Hepatocyte (in vitro differentiated cells): Measurements from ENCODE around the gene ZCCHC3. TPM values are rescaled to one million over a fixed set of nuclear protein-coding genes. Genes with fewer than 3 reads are reported as not detected.

Experiments
- DNase-seq: peaks from one replicate; pipeline ENCODE4 v3.0.0-alpha.2; 2016; ENCODE audit warnings: low spot score
- H2AFZ ChIP-seq: fragments of 200-600 bp; sonication (generic); 2 replicates; pipeline ENCODE4 v1.6.0; 2016; ENCODE audit warnings: antibody characterized with exemption, mild to moderate bottlenecking
- H3K27ac ChIP-seq: fragments of 200-600 bp; sonication (generic); 2 replicates; pipeline ENCODE4 v1.5.1; 2016; ENCODE audit warnings: mild to moderate bottlenecking
- H3K27me3 ChIP-seq: fragments of 200-600 bp; sonication (generic); 2 replicates; pipeline ENCODE4 v1.6.1; 2016
- H3K36me3 ChIP-seq: fragments of 200-600 bp; sonication (generic); replicated peaks from 2 replicates; pipeline ENCODE4 v1.5.1; 2016; ENCODE audit warnings: low read depth; ENCODE audit not compliant: insufficient read depth
- H3K4me1 ChIP-seq: fragments of 200-600 bp; sonication (generic); 2 replicates; pipeline ENCODE4 v1.5.1; 2016; ENCODE audit warnings: mild to moderate bottlenecking, moderate library complexity; ENCODE audit not compliant: insufficient read depth
- H3K4me2 ChIP-seq: fragments of 200-600 bp; sonication (generic); 2 replicates; pipeline ENCODE4 v1.6.0; 2016
- H3K4me3 ChIP-seq: fragments of 200-600 bp; sonication (generic); 2 replicates; pipeline ENCODE4 v1.5.1; 2016; ENCODE audit warnings: mild to moderate bottlenecking
- H3K79me2 ChIP-seq: fragments of 200-600 bp; sonication (generic); 2 replicates; pipeline ENCODE4 v1.6.0; 2017; ENCODE audit warnings: mild to moderate bottlenecking
- H3K9me2 ChIP-seq: fragments of 200-600 bp; sonication (generic); replicated peaks from 2 replicates; pipeline ENCODE4 v1.6.0; 2017; ENCODE audit warnings: mild to moderate bottlenecking; ENCODE audit not compliant: insufficient read depth
- H3K9me3 ChIP-seq: fragments of 200-600 bp; sonication (generic); 2 replicates; pipeline ENCODE4 v1.5.1; 2016; ENCODE audit warnings: low read depth, mild to moderate bottlenecking
- H4K20me1 ChIP-seq: fragments of 200-600 bp; sonication (generic); 2 replicates; pipeline ENCODE4 v1.6.0; 2016; ENCODE audit warnings: mild to moderate bottlenecking; ENCODE audit not compliant: insufficient read depth, poor library complexity, severe bottlenecking
- EZH2 ChIP-seq: fragments of 200-600 bp; sonication (generic); IDR thresholded peaks from 2 replicates; pipeline ENCODE4 v1.6.1; 2016; ENCODE audit warnings: antibody characterized with exemption, mild to moderate bottlenecking, borderline replicate concordance
- EZH2phosphoT487 ChIP-seq: fragments of 200-600 bp; sonication (generic); IDR thresholded peaks from one replicate; pipeline ENCODE4 v1.6.1; 2018; ENCODE audit warnings: antibody characterized with exemption, mild to moderate bottlenecking, low read depth, moderate library complexity; ENCODE audit not compliant: unreplicated experiment, severe bottlenecking
- WGBS: methylation state at CpG from one replicate; pipeline ENCODE4 v1.1.6; 2016; ENCODE audit warnings: low lambda C conversion rate; ENCODE audit errors: missing lambda C conversion rate; 5-methylcytosine and 5-hydroxymethylcytosine counted together
- polyA plus RNA-seq: library from polyadenylated mRNA; unstranded; fragments of >200 nt; fragmentation: Nextera tagmentation; extraction: Ambion mirVana; gene quantifications from 2 replicates; pipeline ENCODE4 v1.2.1, GENCODE V29; 2016
- total RNA-seq: library from RNA; depleted of rRNA; stranded (reverse); fragments of >200 nt; gene quantifications from 2 replicates; pipeline ENCODE4 v1.2.3, GENCODE V29; 2014
- TF ChIP-seq, protein P1 (sequence below): fragments of 200-600 bp; sonication (generic); IDR thresholded peaks from 2 replicates; pipeline ENCODE4 v1.5.1; 2016; ENCODE audit warnings: antibody characterized with exemption, mild to moderate bottlenecking; ENCODE audit not compliant: poor library complexity

Gene ZCCHC3
- total and polyA plus RNA-seq, 2 experiments from 2014 or later = 27.4 to 29.0 TPM

GRCh38 chr20:312067-312466, 14.7 kb downstream of the ZCCHC3 start:
- no peak overlapping the region for H3K27ac ChIP-seq
- H3K4me3 ChIP-seq = no peak overlapping the region
- no peak overlapping the region for H2AFZ ChIP-seq
- H4K20me1 ChIP-seq = no peaks in the 10 kb centered on the region
- no peaks in the 10 kb centered on the region for H3K36me3 ChIP-seq
- H3K79me2 ChIP-seq = peaks cover 4% of the 10 kb centered on the region
- H3K27me3 ChIP-seq = no peaks in the 10 kb centered on the region
- H3K9me3 ChIP-seq = no peaks in the 10 kb centered on the region
- TF ChIP-seq EZH2 = no peak
- TF ChIP-seq EZH2phosphoT487 = no peak
- TF ChIP-seq, protein P1, sequence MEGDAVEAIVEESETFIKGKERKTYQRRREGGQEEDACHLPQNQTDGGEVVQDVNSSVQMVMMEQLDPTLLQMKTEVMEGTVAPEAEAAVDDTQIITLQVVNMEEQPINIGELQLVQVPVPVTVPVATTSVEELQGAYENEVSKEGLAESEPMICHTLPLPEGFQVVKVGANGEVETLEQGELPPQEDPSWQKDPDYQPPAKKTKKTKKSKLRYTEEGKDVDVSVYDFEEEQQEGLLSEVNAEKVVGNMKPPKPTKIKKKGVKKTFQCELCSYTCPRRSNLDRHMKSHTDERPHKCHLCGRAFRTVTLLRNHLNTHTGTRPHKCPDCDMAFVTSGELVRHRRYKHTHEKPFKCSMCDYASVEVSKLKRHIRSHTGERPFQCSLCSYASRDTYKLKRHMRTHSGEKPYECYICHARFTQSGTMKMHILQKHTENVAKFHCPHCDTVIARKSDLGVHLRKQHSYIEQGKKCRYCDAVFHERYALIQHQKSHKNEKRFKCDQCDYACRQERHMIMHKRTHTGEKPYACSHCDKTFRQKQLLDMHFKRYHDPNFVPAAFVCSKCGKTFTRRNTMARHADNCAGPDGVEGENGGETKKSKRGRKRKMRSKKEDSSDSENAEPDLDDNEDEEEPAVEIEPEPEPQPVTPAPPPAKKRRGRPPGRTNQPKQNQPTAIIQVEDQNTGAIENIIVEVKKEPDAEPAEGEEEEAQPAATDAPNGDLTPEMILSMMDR = no peak
- H3K9me2 ChIP-seq = no peaks in the 10 kb centered on the region
- no peak for DNase-seq
- H3K4me2 ChIP-seq = no peak overlapping the region
- 97% methylated on average over 6 of the region's 8 CpGs for WGBS
- peaks cover 11% of the 10 kb centered on the region for H3K4me1 ChIP-seq

GRCh38 chr20:312866-313265, 15.5 kb downstream of the ZCCHC3 start:
- no peaks in the 10 kb centered on the region for H3K9me2 ChIP-seq
- no peak for TF ChIP-seq EZH2
- no peak for TF ChIP-seq EZH2phosphoT487
- TF ChIP-seq, protein P1 = no peak
- H3K9me3 ChIP-seq = no peaks in the 10 kb centered on the region
- H3K4me2 ChIP-seq = no peak overlapping the region
- H2AFZ ChIP-seq = no peak overlapping the region
- no peaks in the 10 kb centered on the region for H3K79me2 ChIP-seq
- H3K27ac ChIP-seq = no peak overlapping the region
- no peaks in the 10 kb centered on the region for H3K27me3 ChIP-seq
- H3K36me3 ChIP-seq = no peaks in the 10 kb centered on the region
- no peaks in the 10 kb centered on the region for H4K20me1 ChIP-seq
- no peak overlapping the region for H3K4me3 ChIP-seq
- 59% methylated on average over 1 of the region's 1 CpG for WGBS
- H3K4me1 ChIP-seq = peaks cover 11% of the 10 kb centered on the region
- DNase-seq = no peak

DNA sequence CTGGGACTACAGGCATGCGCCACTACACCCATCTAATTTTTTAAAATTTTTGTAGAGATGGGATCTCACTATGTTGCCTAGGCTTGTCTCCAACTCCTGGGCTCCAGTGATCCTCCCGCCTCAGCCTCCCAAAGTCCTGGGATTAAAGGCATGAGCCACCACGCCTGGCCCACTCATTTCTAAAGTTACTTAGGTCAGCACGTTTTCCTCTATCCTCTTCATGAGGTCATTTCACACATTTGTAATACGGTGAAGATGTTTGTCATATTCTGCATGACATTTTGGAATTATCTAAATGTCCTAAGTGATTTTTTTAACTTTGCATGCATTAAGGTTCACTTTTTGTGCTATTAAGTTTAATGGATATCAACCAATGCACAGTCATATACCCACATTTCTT, 16.0 kb downstream of the ZCCHC3 start:
- H3K27me3 ChIP-seq = no peaks in the 10 kb centered on the region
- no peaks in the 10 kb centered on the region for H4K20me1 ChIP-seq
- H3K36me3 ChIP-seq = no peaks in the 10 kb centered on the region
- H3K4me3 ChIP-seq = no peak overlapping the region
- H3K27ac ChIP-seq = no peak overlapping the region
- H3K9me3 ChIP-seq = no peaks in the 10 kb centered on the region
- peaks cover 10% of the 10 kb centered on the region for H3K4me1 ChIP-seq
- no peak for TF ChIP-seq EZH2
- TF ChIP-seq, protein P1 = no peak
- no peak for TF ChIP-seq EZH2phosphoT487
- no peaks in the 10 kb centered on the region for H3K9me2 ChIP-seq
- WGBS = 88% methylated on average over 5 of the region's 5 CpGs
- no peak overlapping the region for H3K4me2 ChIP-seq
- no peaks in the 10 kb centered on the region for H3K79me2 ChIP-seq
- DNase-seq = no peak
- no peak overlapping the region for H2AFZ ChIP-seq

DNA sequence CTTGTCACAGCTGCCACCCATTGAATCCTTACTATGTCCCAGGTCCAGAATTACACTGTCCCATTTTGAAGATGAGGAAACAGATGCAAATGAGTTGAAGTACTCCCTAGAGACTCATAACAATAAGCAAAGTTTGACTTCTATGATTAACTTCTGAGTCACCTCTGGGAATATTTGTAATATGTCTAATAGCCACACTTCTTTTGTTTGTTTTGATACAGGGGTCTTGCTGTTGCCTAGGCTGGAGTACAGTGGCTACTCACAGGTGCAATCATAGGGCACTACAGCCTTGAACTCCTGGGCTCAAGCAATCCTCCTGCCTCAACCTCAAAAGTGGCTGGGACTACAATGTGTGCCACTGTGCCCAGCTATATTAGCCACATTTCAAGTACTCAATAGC, 16.6 kb downstream of the ZCCHC3 start:
- no peaks in the 10 kb centered on the region for H3K36me3 ChIP-seq
- TF ChIP-seq EZH2phosphoT487 (no peak), EZH2 (no peak)
- TF ChIP-seq, protein P1 = no peak
- no peak overlapping the region for H3K4me3 ChIP-seq
- H3K9me2 ChIP-seq = no peaks in the 10 kb centered on the region
- no peak overlapping the region for H3K4me2 ChIP-seq
- H3K27ac ChIP-seq = no peak overlapping the region
- no peaks in the 10 kb centered on the region for H4K20me1 ChIP-seq
- DNase-seq = no peak
- peaks cover 5% of the 10 kb centered on the region for H3K4me1 ChIP-seq
- no peaks in the 10 kb centered on the region for H3K27me3 ChIP-seq
- no peaks in the 10 kb centered on the region for H3K79me2 ChIP-seq
- H3K9me3 ChIP-seq = no peaks in the 10 kb centered on the region
- no peak overlapping the region for H2AFZ ChIP-seq
